Neural crest cell (in vitro differentiated cells): ENCODE measurements around the gene IMMT. TPM values are rescaled to one million over a fixed set of nuclear protein-coding genes. Genes with fewer than 3 reads are reported as not detected.

Experiments
- DNase-seq: peaks from one replicate; pipeline ENCODE4 v3.0.0; 2021; ENCODE audit warnings: low read depth, mixed read lengths, low spot score
- H3K27ac Mint-ChIP-seq: one replicate; pipeline ENCODE4 v1.8.0; 2021; ENCODE audit warnings: mild to moderate bottlenecking, mixed read lengths; ENCODE audit not compliant: unreplicated experiment
- H3K27me3 Mint-ChIP-seq: 2 replicates; pipeline ENCODE4 v1.8.0; 2021; ENCODE audit warnings: low read depth, mild to moderate bottlenecking, mixed read lengths
- H3K36me3 Mint-ChIP-seq: 2 replicates; pipeline ENCODE4 v1.8.0; 2021; ENCODE audit warnings: low read depth, mild to moderate bottlenecking, mixed read lengths
- H3K4me1 Mint-ChIP-seq: 2 replicates; pipeline ENCODE4 v1.8.0; 2021; ENCODE audit warnings: mixed read lengths
- H3K4me3 Mint-ChIP-seq: one replicate; pipeline ENCODE4 v1.8.0; 2021; ENCODE audit warnings: mild to moderate bottlenecking, mixed read lengths
- H3K9me3 Mint-ChIP-seq: 2 replicates; pipeline ENCODE4 v1.8.0; 2021; ENCODE audit warnings: mixed read lengths
- CTCF ChIP-seq: fragments of 200-600 bp; sonication (generic); conservative IDR thresholded peaks from 2 replicates; pipeline ENCODE4 v1.5.0; 2021; ENCODE audit warnings: antibody characterized with exemption, mild to moderate bottlenecking
- total RNA-seq: library from RNA; stranded (reverse); gene quantifications from 2 replicates; pipeline ENCODE4 v1.2.1, GENCODE V29; 2021

Gene IMMT
- total RNA-seq, 1 donor from 2014 or later: 120 TPM

- Mint-ChIP-seq H3K27ac (peak overlapping the region; percentile 89), H3K4me3 (peak overlapping the region; percentile 94), H3K36me3 (peaks cover 5% of the 10 kb centered on the region), H3K9me3 (no peaks in the 10 kb centered on the region), H3K27me3 (no peaks in the 10 kb centered on the region), H3K4me1 (peaks cover 47% of the 10 kb centered on the region)
- no peak for DNase-seq
- no peak for TF ChIP-seq CTCF
Measured at GRCh38 chr2:86195808-86196387, 636 bp upstream of the IMMT start.

GRCh38 chr2:86194751-86195054 is 559 bp downstream of the IMMT start:
- peaks cover 5% of the 10 kb centered on the region for H3K36me3 Mint-ChIP-seq
- DNase-seq: no peak
- H3K9me3 Mint-ChIP-seq: no peaks in the 10 kb centered on the region
- H3K27ac Mint-ChIP-seq: peak overlapping the region; percentile 89
- TF ChIP-seq CTCF: no peak
- peak overlapping the region; percentile 94 for H3K4me3 Mint-ChIP-seq
- peaks cover 40% of the 10 kb centered on the region for H3K4me1 Mint-ChIP-seq
- no peaks in the 10 kb centered on the region for H3K27me3 Mint-ChIP-seq

- Mint-ChIP-seq H3K27ac (no peak overlapping the region), H3K4me3 (peak overlapping the region; percentile 94), H3K27me3 (no peaks in the 10 kb centered on the region), H3K9me3 (no peaks in the 10 kb centered on the region), H3K4me1 (peaks cover 35% of the 10 kb centered on the region), H3K36me3 (peaks cover 5% of the 10 kb centered on the region)
- peak; percentile 19 for TF ChIP-seq CTCF
- no peak for DNase-seq
Measured at GRCh38 chr2:86193901-86194567, 1.2 kb downstream of the IMMT start.

GRCh38 chr2:86189782-86190416 is 5.4 kb downstream of the IMMT start:
- DNase-seq: no peak
- Mint-ChIP-seq H3K4me3 (no peak overlapping the region), H3K27me3 (no peaks in the 10 kb centered on the region), H3K36me3 (peaks cover 3% of the 10 kb centered on the region), H3K4me1 (peaks cover 41% of the 10 kb centered on the region), H3K27ac (no peak overlapping the region), H3K9me3 (no peaks in the 10 kb centered on the region)
- no peak for TF ChIP-seq CTCF

DNA sequence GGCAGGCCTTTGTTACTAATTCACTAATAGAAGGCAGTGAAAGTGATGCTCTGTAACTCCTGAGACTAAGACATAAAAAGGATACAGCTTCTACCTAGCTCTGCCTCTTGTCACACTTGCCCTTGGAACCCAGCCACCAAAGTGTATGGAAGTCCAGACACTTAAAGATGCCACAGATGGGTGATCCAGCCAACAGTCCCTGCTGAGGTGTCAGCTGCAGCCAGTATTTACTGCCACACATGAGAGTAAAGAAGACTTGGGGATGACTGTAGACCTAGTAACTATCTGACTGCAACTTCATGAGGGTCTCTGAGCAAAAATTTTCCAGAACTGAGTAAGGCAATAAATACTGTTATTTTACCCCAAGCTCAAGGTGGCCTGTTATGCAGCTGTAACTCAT is 8.8 kb downstream of the IMMT start:
- Mint-ChIP-seq H3K27me3 (no peaks in the 10 kb centered on the region), H3K27ac (no peak overlapping the region), H3K9me3 (no peaks in the 10 kb centered on the region), H3K4me3 (no peak overlapping the region), H3K36me3 (no peaks in the 10 kb centered on the region), H3K4me1 (peaks cover 20% of the 10 kb centered on the region)
- TF ChIP-seq CTCF: no peak
- no peak for DNase-seq
